ENCODE results near the gene GPC3. TPM values are rescaled to one million over a fixed set of nuclear protein-coding genes. Genes with fewer than 3 reads are reported as not detected.

GPC3 gene
- total RNA-seq, 1 experiment from 2014 or later, result 0.24 TPM

DNA sequence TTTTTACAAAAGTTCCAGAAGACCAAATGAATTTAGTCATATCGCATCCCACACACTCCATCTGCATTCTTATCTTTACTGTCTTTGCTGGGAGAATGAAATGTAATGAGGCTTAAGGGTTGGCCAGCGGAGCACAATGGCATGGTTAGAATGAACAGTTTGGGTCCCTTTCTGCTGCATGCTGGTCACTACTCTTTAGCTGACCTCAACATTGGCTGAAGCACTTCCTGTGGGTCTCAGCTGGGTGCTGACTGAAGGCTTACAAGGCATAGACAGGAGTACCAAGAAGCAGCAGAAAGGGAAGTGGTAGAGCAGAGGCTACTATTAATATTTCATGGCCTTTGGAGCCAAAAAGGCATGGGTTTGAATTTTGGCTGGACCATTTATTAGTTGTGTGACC is 410.7 kb downstream of the GPC3 start:
- Histone ChIP-seq H3K36me3 (ENCODE audit: insufficient read depth, low read length, poor library complexity, severe bottlenecking) (no peaks in the 10 kb centered on the region), H3K27ac (ENCODE audit: low read depth, low read length, poor library complexity, severe bottlenecking) (no peak overlapping the region), H3K4me3 (ENCODE audit: low read depth, low read length, poor library complexity, severe bottlenecking) (no peak overlapping the region), H3K4me1 (ENCODE audit: insufficient read depth, low read length, poor library complexity, severe bottlenecking) (no peaks in the 10 kb centered on the region), H3K9me3 (ENCODE audit: low read depth, low read length, poor library complexity, severe bottlenecking) (no peaks in the 10 kb centered on the region), H3K27me3 (replicated peaks; ENCODE audit: insufficient read depth, low read depth, low read length, poor library complexity) (no peaks in the 10 kb centered on the region)
- intact Hi-C loops (cut with micrococcal nuclease; ENCODE audit: unreplicated experiment), result no loop called here
- BruUV-seq (replicated peaks), result no TSS peak
- TF ChIP-seq EZH2 (IDR thresholded peaks at IDR 0.05; ENCODE audit: borderline replicate concordance, low read depth, low read length, poor library complexity, severe bottlenecking), result no peak
- TF ChIP-seq, protein P1, sequence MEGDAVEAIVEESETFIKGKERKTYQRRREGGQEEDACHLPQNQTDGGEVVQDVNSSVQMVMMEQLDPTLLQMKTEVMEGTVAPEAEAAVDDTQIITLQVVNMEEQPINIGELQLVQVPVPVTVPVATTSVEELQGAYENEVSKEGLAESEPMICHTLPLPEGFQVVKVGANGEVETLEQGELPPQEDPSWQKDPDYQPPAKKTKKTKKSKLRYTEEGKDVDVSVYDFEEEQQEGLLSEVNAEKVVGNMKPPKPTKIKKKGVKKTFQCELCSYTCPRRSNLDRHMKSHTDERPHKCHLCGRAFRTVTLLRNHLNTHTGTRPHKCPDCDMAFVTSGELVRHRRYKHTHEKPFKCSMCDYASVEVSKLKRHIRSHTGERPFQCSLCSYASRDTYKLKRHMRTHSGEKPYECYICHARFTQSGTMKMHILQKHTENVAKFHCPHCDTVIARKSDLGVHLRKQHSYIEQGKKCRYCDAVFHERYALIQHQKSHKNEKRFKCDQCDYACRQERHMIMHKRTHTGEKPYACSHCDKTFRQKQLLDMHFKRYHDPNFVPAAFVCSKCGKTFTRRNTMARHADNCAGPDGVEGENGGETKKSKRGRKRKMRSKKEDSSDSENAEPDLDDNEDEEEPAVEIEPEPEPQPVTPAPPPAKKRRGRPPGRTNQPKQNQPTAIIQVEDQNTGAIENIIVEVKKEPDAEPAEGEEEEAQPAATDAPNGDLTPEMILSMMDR (conservative IDR thresholded peaks at IDR 0.05; ENCODE audit: low read depth, low read length), result no peak
- ChIA-PET CTCF (no interaction called here), POLR2A (ENCODE audit: low non-redundant PET) (no interaction called here)
- DNase-seq (ENCODE audit: low spot score), result no peak

DNA sequence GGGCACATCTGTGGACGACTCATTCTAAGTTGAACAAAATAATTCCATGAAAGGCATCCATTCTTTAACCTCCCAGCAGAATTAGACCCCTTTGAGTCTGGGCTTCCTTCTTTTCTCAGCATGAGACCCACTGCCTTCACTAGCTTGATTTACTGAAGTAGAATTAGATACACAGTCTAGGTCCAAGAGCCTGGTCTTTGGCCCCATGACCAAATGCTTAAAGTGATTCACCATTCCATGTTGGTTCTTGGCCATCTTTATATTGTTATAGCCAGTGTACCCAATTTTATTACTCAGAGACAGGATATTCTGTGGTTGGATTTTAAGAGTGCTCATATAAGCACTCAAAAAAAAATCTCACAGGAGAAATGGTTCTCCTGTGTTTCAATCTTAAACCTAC is 414.8 kb downstream of the GPC3 start:
- BruUV-seq (replicated peaks), result no TSS peak
- no peak for DNase-seq (ENCODE audit: low spot score)
- POLR2A ChIA-PET (ENCODE audit: low non-redundant PET), result no interaction called here

DNA sequence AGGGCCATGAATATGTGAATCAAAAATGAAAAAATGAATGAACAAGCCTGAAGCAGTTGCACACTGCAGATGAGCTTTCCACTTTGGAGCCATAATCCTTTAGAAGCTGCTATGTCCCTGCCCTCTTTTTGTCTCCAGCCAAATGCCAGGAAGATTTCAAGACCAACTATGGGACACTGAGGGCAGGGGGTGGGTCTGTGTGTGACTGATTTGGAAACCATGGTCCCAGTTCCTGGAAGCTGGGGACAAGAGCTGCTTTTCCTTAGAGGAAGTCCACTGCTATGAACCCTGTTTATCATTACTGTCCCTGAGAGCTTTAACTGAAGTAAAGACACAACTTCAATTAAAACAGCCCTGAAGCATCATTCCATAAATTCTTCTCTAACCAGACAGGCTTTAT is 416.2 kb downstream of the GPC3 start:
- H3K9me3 ChIP-seq (ENCODE audit: low read depth, low read length, poor library complexity, severe bottlenecking), result no peaks in the 10 kb centered on the region
- TF ChIP-seq EZH2 (IDR thresholded peaks at IDR 0.05; ENCODE audit: borderline replicate concordance, low read depth, low read length, poor library complexity, severe bottlenecking), result no peak
- TF ChIP-seq, protein P1 (conservative IDR thresholded peaks at IDR 0.05; ENCODE audit: low read depth, low read length), result no peak
- ChIA-PET POLR2A (ENCODE audit: low non-redundant PET) (no interaction called here), CTCF (no interaction called here)
- intact Hi-C loops (cut with micrococcal nuclease; ENCODE audit: unreplicated experiment), result no loop called here
- DNase-seq (ENCODE audit: low spot score), result no peak
- no TSS peak for BruUV-seq (replicated peaks)
- no peaks in the 10 kb centered on the region for H3K27me3 ChIP-seq (replicated peaks; ENCODE audit: insufficient read depth, low read depth, low read length, poor library complexity)
- H3K27ac ChIP-seq (ENCODE audit: low read depth, low read length, poor library complexity, severe bottlenecking), result no peak overlapping the region
- H3K4me1 ChIP-seq (ENCODE audit: insufficient read depth, low read length, poor library complexity, severe bottlenecking), result no peaks in the 10 kb centered on the region
- H3K4me3 ChIP-seq (ENCODE audit: low read depth, low read length, poor library complexity, severe bottlenecking), result no peak overlapping the region
- H3K36me3 ChIP-seq (ENCODE audit: insufficient read depth, low read length, poor library complexity, severe bottlenecking), result no peaks in the 10 kb centered on the region

More for the DNA sequence above, 414.8 kb downstream of the GPC3 start:
- no peak overlapping the region for H3K4me3 ChIP-seq (ENCODE audit: low read depth, low read length, poor library complexity, severe bottlenecking)
- no peak for TF ChIP-seq EZH2 (IDR thresholded peaks at IDR 0.05; ENCODE audit: borderline replicate concordance, low read depth, low read length, poor library complexity, severe bottlenecking)
- TF ChIP-seq, protein P1 (conservative IDR thresholded peaks at IDR 0.05; ENCODE audit: low read depth, low read length), result no peak
- H3K9me3 ChIP-seq (ENCODE audit: low read depth, low read length, poor library complexity, severe bottlenecking), result no peaks in the 10 kb centered on the region
- H3K4me1 ChIP-seq (ENCODE audit: insufficient read depth, low read length, poor library complexity, severe bottlenecking), result no peaks in the 10 kb centered on the region
- intact Hi-C loops (cut with micrococcal nuclease; ENCODE audit: unreplicated experiment), result no loop called here
- CTCF ChIA-PET, result no interaction called here
- H3K27ac ChIP-seq (ENCODE audit: low read depth, low read length, poor library complexity, severe bottlenecking), result no peak overlapping the region
- no peaks in the 10 kb centered on the region for H3K27me3 ChIP-seq (replicated peaks; ENCODE audit: insufficient read depth, low read depth, low read length, poor library complexity)
- H3K36me3 ChIP-seq (ENCODE audit: insufficient read depth, low read length, poor library complexity, severe bottlenecking), result no peaks in the 10 kb centered on the region
